ENCODE data around the gene S100A2.

Gene S100A2

DNA sequence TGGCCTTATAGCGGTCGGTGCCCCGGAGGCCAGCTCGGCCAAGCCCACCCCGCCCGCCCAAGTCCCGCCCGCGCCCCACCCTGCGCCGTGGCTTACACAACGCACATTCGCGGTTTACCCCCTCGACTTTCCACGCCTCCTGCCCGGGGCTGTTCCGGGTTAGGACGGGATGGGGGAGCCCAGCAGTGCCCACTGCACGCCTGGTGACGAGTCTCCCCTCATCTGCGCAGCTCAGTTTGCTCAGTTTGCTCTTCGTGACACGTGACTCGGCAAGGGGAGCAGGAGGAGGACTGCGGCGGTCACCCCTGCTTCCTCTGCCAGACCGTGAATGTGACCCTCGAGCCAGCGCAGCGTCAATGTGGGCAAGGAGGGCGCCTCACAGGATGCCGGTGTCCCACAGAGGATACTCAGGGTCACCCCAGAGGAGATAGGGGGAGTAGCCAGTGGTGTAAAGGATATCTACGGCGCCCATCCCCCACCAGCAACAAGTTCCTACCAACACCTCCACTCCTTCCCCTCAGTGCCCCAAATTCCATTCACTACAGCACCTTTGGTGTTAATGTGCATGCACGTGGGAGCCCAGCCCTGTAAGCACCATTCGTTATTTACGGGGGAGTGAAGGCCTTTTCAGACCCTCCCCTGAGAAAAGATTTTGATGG is 29.5 kb downstream of the S100A2 start:
- H3K27ac ChIP-seq (ENCODE audit: low read depth, low read length), result peak overlapping the region; percentile 85
- H2AFZ ChIP-seq (ENCODE audit: low read length, unreplicated experiment), result no peak overlapping the region
- H3K4me1 ChIP-seq (ENCODE audit: control insufficient read depth, insufficient read depth, low read length, unreplicated experiment), result peaks cover 42% of the 10 kb centered on the region
- H3K36me3 ChIP-seq (ENCODE audit: insufficient read depth, low read length), result peaks cover 9% of the 10 kb centered on the region; the same call in 1 of the 2 replicates
- H3K27me3 ChIP-seq (ENCODE audit: insufficient read depth, low read length), result no peaks in the 10 kb centered on the region
- H3K4me3 ChIP-seq (ENCODE audit: low read depth, low read length), result peak overlapping the region; percentile 87
- peaks cover 20% of the 10 kb centered on the region for H3K79me2 ChIP-seq (ENCODE audit: control insufficient read depth, insufficient read depth, low read length, unreplicated experiment)

DNA sequence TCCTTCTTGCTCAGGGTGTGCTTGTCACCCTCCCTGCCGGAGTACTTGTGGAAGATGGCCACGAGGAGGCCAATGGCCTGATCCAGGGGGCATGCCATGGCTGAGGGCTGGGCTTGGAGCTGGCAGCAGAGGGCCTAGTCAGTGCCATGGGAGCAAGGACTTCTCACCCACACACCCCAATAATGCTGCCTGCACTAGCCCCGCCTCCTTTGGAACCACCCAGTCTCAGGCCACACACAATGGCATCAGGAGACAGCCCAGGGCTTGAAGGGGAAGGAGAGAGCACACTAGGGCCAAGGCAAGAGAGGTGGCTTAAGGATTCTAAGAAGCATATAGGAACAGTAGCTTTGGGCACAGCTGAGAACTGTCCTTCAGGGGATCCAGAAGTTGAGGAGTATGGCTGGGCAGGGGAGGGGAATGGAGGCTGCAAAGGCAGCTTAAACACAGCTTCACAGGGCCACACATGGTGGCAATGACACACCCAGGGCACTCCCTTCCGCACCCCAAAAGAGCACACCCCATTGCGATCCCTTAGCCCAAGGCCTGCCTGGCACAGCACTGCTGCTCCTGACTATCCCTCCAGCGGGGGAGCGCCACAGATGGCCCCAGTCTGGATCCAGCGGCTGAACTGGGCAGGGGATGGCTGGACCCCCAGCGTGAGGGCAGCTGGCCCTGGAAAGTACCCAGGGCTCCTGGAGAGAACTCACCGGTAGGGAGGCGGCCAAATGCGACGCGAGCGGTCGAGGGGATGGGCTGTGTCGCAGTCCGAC is 30.2 kb downstream of the S100A2 start, which contains the start of gene S100A6:
S100A6 (minus strand) TSS at position 750 of the 770 bp plus-strand sequence; CDS start at position 98, 652 bp downstream.
- H3K4me1 ChIP-seq (ENCODE audit: control insufficient read depth, insufficient read depth, low read length, unreplicated experiment), result peaks cover 39% of the 10 kb centered on the region
- peak within 1 kb of the TSS; percentile 85 for H3K27ac ChIP-seq (ENCODE audit: low read depth, low read length)
- peak within 1 kb of the TSS; percentile 87 for H3K4me3 ChIP-seq (ENCODE audit: low read depth, low read length)
- peaks cover 20% of the 10 kb centered on the region for H3K79me2 ChIP-seq (ENCODE audit: control insufficient read depth, insufficient read depth, low read length, unreplicated experiment)
- H3K27me3 ChIP-seq (ENCODE audit: insufficient read depth, low read length), result no peaks in the 10 kb centered on the region
- H3K36me3 ChIP-seq (ENCODE audit: insufficient read depth, low read length), result peaks cover 9% of the 10 kb centered on the region; the same call in 1 of the 2 replicates
- no peak within 1 kb of the TSS for H2AFZ ChIP-seq (ENCODE audit: low read length, unreplicated experiment)

DNA sequence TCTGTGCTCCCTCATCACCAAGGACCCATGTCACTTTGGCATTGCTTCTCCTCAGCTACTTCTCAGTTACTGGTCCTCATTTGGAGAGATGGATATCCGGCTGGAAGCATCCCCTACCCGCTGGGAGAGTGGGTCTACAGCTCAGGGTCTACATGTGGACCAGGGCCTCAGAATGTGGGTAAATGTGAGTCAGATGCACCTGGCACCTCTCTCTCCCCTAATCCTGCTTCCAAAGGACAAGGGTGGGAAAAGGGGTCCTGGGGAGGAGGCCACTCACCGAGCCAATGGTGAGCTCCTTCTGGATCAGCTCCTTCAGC is 30.8 kb downstream of the S100A2 start:
- no peak overlapping the region for H2AFZ ChIP-seq (ENCODE audit: low read length, unreplicated experiment)
- peak overlapping the region; percentile 85 for H3K27ac ChIP-seq (ENCODE audit: low read depth, low read length)
- H3K79me2 ChIP-seq (ENCODE audit: control insufficient read depth, insufficient read depth, low read length, unreplicated experiment), result peaks cover 20% of the 10 kb centered on the region
- no peaks in the 10 kb centered on the region for H3K27me3 ChIP-seq (ENCODE audit: insufficient read depth, low read length)
- H3K4me1 ChIP-seq (ENCODE audit: control insufficient read depth, insufficient read depth, low read length, unreplicated experiment), result peaks cover 39% of the 10 kb centered on the region
- H3K36me3 ChIP-seq (ENCODE audit: insufficient read depth, low read length), result peaks cover 9% of the 10 kb centered on the region; the same call in 1 of the 2 replicates
- peak overlapping the region; percentile 87 for H3K4me3 ChIP-seq (ENCODE audit: low read depth, low read length)

- Histone ChIP-seq H3K36me3 (ENCODE audit: insufficient read depth, low read length) (peaks cover 9% of the 10 kb centered on the region; the same call in 1 of the 2 replicates), H2AFZ (ENCODE audit: low read length, unreplicated experiment) (no peak overlapping the region), H3K4me1 (ENCODE audit: control insufficient read depth, insufficient read depth, low read length, unreplicated experiment) (peaks cover 39% of the 10 kb centered on the region), H3K79me2 (ENCODE audit: control insufficient read depth, insufficient read depth, low read length, unreplicated experiment) (peaks cover 20% of the 10 kb centered on the region), H3K27me3 (ENCODE audit: insufficient read depth, low read length) (no peaks in the 10 kb centered on the region), H3K27ac (ENCODE audit: low read depth, low read length) (peak overlapping the region; percentile 85), H3K4me3 (ENCODE audit: low read depth, low read length) (peak overlapping the region; percentile 87)
Observed at GRCh38 chr1:153534226-153534924, 31.3 kb downstream of the S100A2 start.

GRCh38 chr1:153533689-153534201 is 31.9 kb downstream of the S100A2 start:
- peaks cover 39% of the 10 kb centered on the region for H3K4me1 ChIP-seq (ENCODE audit: control insufficient read depth, insufficient read depth, low read length, unreplicated experiment)
- H3K4me3 ChIP-seq (ENCODE audit: low read depth, low read length), result peak overlapping the region; percentile 87
- H3K27ac ChIP-seq (ENCODE audit: low read depth, low read length), result peak overlapping the region; percentile 85

GRCh38 chr1:153532769-153533599 is 32.7 kb downstream of the S100A2 start:
- no peaks in the 10 kb centered on the region for H3K27me3 ChIP-seq (ENCODE audit: insufficient read depth, low read length)
- H3K4me3 ChIP-seq (ENCODE audit: low read depth, low read length), result peak overlapping the region; percentile 87
- H3K79me2 ChIP-seq (ENCODE audit: control insufficient read depth, insufficient read depth, low read length, unreplicated experiment), result peaks cover 20% of the 10 kb centered on the region
- H2AFZ ChIP-seq (ENCODE audit: low read length, unreplicated experiment), result no peak overlapping the region
- H3K36me3 ChIP-seq (ENCODE audit: insufficient read depth, low read length), result peaks cover 9% of the 10 kb centered on the region; the same call in 1 of the 2 replicates
- H3K27ac ChIP-seq (ENCODE audit: low read depth, low read length), result peak overlapping the region; percentile 85
- peaks cover 39% of the 10 kb centered on the region for H3K4me1 ChIP-seq (ENCODE audit: control insufficient read depth, insufficient read depth, low read length, unreplicated experiment)

More at GRCh38 chr1:153533689-153534201, 31.9 kb downstream of the S100A2 start:
- Histone ChIP-seq H3K27me3 (ENCODE audit: insufficient read depth, low read length) (no peaks in the 10 kb centered on the region), H3K79me2 (ENCODE audit: control insufficient read depth, insufficient read depth, low read length, unreplicated experiment) (peaks cover 20% of the 10 kb centered on the region), H2AFZ (ENCODE audit: low read length, unreplicated experiment) (no peak overlapping the region), H3K36me3 (ENCODE audit: insufficient read depth, low read length) (peaks cover 9% of the 10 kb centered on the region; the same call in 1 of the 2 replicates)

GRCh38 chr1:153532181-153532580 is 33.5 kb downstream of the S100A2 start:
- Histone ChIP-seq H3K79me2 (ENCODE audit: control insufficient read depth, insufficient read depth, low read length, unreplicated experiment) (peaks cover 20% of the 10 kb centered on the region), H3K4me1 (ENCODE audit: control insufficient read depth, insufficient read depth, low read length, unreplicated experiment) (peaks cover 39% of the 10 kb centered on the region), H3K27me3 (ENCODE audit: insufficient read depth, low read length) (no peaks in the 10 kb centered on the region), H2AFZ (ENCODE audit: low read length, unreplicated experiment) (no peak overlapping the region), H3K27ac (ENCODE audit: low read depth, low read length) (0 out of 2 replicates have a peak overlapping the region, but pooled peaks have one; percentile 1), H3K4me3 (ENCODE audit: low read depth, low read length) (no peak overlapping the region), H3K36me3 (ENCODE audit: insufficient read depth, low read length) (peaks cover 9% of the 10 kb centered on the region; the same call in 1 of the 2 replicates)

GRCh38 chr1:153531638-153532037 is 34.0 kb downstream of the S100A2 start:
- Histone ChIP-seq H3K4me3 (ENCODE audit: low read depth, low read length) (no peak overlapping the region), H3K27me3 (ENCODE audit: insufficient read depth, low read length) (no peaks in the 10 kb centered on the region), H2AFZ (ENCODE audit: low read length, unreplicated experiment) (no peak overlapping the region), H3K27ac (ENCODE audit: low read depth, low read length) (0 out of 2 replicates have a peak overlapping the region, but pooled peaks have one; percentile 1), H3K79me2 (ENCODE audit: control insufficient read depth, insufficient read depth, low read length, unreplicated experiment) (peaks cover 20% of the 10 kb centered on the region), H3K36me3 (ENCODE audit: insufficient read depth, low read length) (peaks cover 9% of the 10 kb centered on the region; the same call in 1 of the 2 replicates), H3K4me1 (ENCODE audit: control insufficient read depth, insufficient read depth, low read length, unreplicated experiment) (peaks cover 35% of the 10 kb centered on the region)

GRCh38 chr1:153527683-153528040 is 38.0 kb downstream of the S100A2 start:
- no peaks in the 10 kb centered on the region for H3K36me3 ChIP-seq (ENCODE audit: insufficient read depth, low read length)

More at GRCh38 chr1:153527683-153528040, 38.0 kb downstream of the S100A2 start:
- no peaks in the 10 kb centered on the region for H3K27me3 ChIP-seq (ENCODE audit: insufficient read depth, low read length)
- no peaks in the 10 kb centered on the region for H3K79me2 ChIP-seq (ENCODE audit: control insufficient read depth, insufficient read depth, low read length, unreplicated experiment)
- no peak overlapping the region for H3K4me3 ChIP-seq (ENCODE audit: low read depth, low read length)
- H2AFZ ChIP-seq (ENCODE audit: low read length, unreplicated experiment), result no peak overlapping the region
- H3K27ac ChIP-seq (ENCODE audit: low read depth, low read length), result no peak overlapping the region
- peaks cover 13% of the 10 kb centered on the region for H3K4me1 ChIP-seq (ENCODE audit: control insufficient read depth, insufficient read depth, low read length, unreplicated experiment)

Measured in ACC112 (cell line).